H1 (cell line): Measurements from ENCODE around the gene ZNF622. TPM values are rescaled to one million over a fixed set of nuclear protein-coding genes. Genes with fewer than 3 reads are reported as not detected.

ENCODE experiments used
- CTCF ChIA-PET: fragments of 300-600 bp; sonication (Branson Sonifier 250); formaldehyde crosslinking; loops from one replicate; lab custom pipeline; 2021; ENCODE audit not compliant: partially characterized antibody; lab: Charles Lee
- POLR2A ChIA-PET: fragments of 300-600 bp; sonication (Branson Sonifier 250); formaldehyde crosslinking; loops from one replicate; lab custom pipeline; 2021; ENCODE audit warnings: inconsistent platforms; ENCODE audit not compliant: partially characterized antibody; lab: Charles Lee
- DNase-seq, 2 experiments: peaks; one replicate each; pipeline versions ENCODE4 v3.0.0 to v3.0.0-alpha.2; 2010 to 2022; ENCODE audit warnings: low spot score in 2 of 2, low read depth in 1 of 2, mixed read lengths in 1 of 2
- FAIRE-seq: peaks from 2 replicates; lab custom pipeline; 2011; peaks lifted over from hg19 to GRCh38; lab: Jason Lieb, UNC
- H2AFZ ChIP-seq: 2 replicates; pipeline ENCODE4 v1.8.1; 2012; ENCODE audit warnings: low read length, inconsistent platforms
- H2AK5ac ChIP-seq: 2 replicates; pipeline ENCODE4 v1.6.1; 2013; ENCODE audit warnings: low read depth, low read length
- H2BK120ac ChIP-seq: replicated peaks from 2 replicates; pipeline ENCODE3; 2013; ENCODE audit warnings: low read depth, low read length, inconsistent platforms
- H2BK12ac ChIP-seq: 2 replicates; pipeline ENCODE4 v1.6.1; 2013; ENCODE audit warnings: low read depth, low read length
- H2BK15ac ChIP-seq: 2 replicates; pipeline ENCODE4 v1.6.1; 2013; ENCODE audit warnings: low read length
- H2BK20ac ChIP-seq: 2 replicates; pipeline ENCODE4 v1.6.1; 2013; ENCODE audit warnings: low read length
- H2BK5ac ChIP-seq: 2 replicates; pipeline ENCODE4 v1.6.1; 2013; ENCODE audit warnings: low read depth, low read length
- H3K14ac ChIP-seq: 2 replicates; pipeline ENCODE4 v1.6.1; 2013; ENCODE audit warnings: inconsistent platforms; ENCODE audit not compliant: insufficient read length
- H3K18ac ChIP-seq: 2 replicates; pipeline ENCODE4 v1.6.1; 2013; ENCODE audit warnings: low read length; ENCODE audit errors: extremely low read depth
- H3K23ac ChIP-seq: 2 replicates; pipeline ENCODE4 v1.6.1; 2013; ENCODE audit warnings: inconsistent platforms; ENCODE audit not compliant: insufficient read length
- H3K23me2 ChIP-seq: 2 replicates; pipeline ENCODE4 v1.6.1; 2013; ENCODE audit warnings: low read depth, low read length
- H3K27ac ChIP-seq: 2 replicates; pipeline ENCODE4 v1.6.1; 2011; ENCODE audit warnings: low read depth, low read length, inconsistent platforms
- H3K27me3 ChIP-seq, 4 experiments: replicated peaks in 1 of 4; 1 replicate in 1 of 4; 2 replicates in 3 of 4; pipeline versions ENCODE4 v1.6.1 to v1.8.1; 2011 to 2013; ENCODE audit warnings: low read length in 3 of 4, mild to moderate bottlenecking in 3 of 4, inconsistent platforms in 2 of 4, mixed read lengths in 2 of 4, moderate library complexity in 1 of 4; ENCODE audit not compliant: control insufficient read depth in 3 of 4, insufficient read depth in 3 of 4; ENCODE audit errors: extremely low read depth in 1 of 4
- H3K36me3 ChIP-seq, 4 experiments: 2 replicates each; pipeline versions ENCODE4 v1.6.1 to v1.8.1; 2011 to 2013; ENCODE audit warnings: mild to moderate bottlenecking in 4 of 4, low read length in 3 of 4, moderate library complexity in 2 of 4, control low read depth in 1 of 4, inconsistent platforms in 1 of 4; ENCODE audit not compliant: insufficient read depth in 4 of 4, control insufficient read depth in 2 of 4
- H3K4ac ChIP-seq: replicated peaks from 2 replicates; pipeline ENCODE3; 2013; ENCODE audit warnings: low read length, low read depth, mixed read lengths, inconsistent platforms; ENCODE audit not compliant: insufficient read length
- H3K4me1 ChIP-seq, 4 experiments: replicated peaks in 1 of 4; 1 replicate in 1 of 4; 2 replicates in 3 of 4; pipeline versions ENCODE4 v1.6.1 to v1.8.1; 2011 to 2013; ENCODE audit warnings: low read length in 3 of 4, inconsistent platforms in 2 of 4, mixed read lengths in 1 of 4; ENCODE audit not compliant: insufficient read depth in 4 of 4, control insufficient read depth in 3 of 4
- H3K4me2 ChIP-seq, 2 experiments: 2 replicates each; pipeline versions ENCODE4 v1.6.1 to v1.8.1; 2011 to 2013; ENCODE audit warnings: low read depth in 2 of 2, low read length in 2 of 2, control low read depth in 1 of 2, inconsistent platforms in 1 of 2, mild to moderate bottlenecking in 1 of 2; ENCODE audit not compliant: insufficient read depth in 1 of 2
- H3K4me3 ChIP-seq, 4 experiments: fragments of 200-600, 300-600 bp in 1 of 4; sonication (generic), shearing (Covaris generic), sonication (Bioruptor Twin) in 1 of 4; 2 replicates each; pipeline versions ENCODE4 v1.5.1 to v1.8.1; 2011 to 2016; ENCODE audit warnings: low read length in 4 of 4, low read depth in 3 of 4, control low read depth in 2 of 4, inconsistent platforms in 2 of 4, mild to moderate bottlenecking in 2 of 4, mixed read lengths in 1 of 4, moderate library complexity in 1 of 4; ENCODE audit not compliant: insufficient read depth in 2 of 4; ENCODE audit errors: extremely low read depth in 1 of 4
- H3K56ac ChIP-seq: replicated peaks from 2 replicates; pipeline ENCODE3; 2013; ENCODE audit warnings: low read depth, mild to moderate bottlenecking, mixed read lengths, low read length, inconsistent platforms; ENCODE audit not compliant: insufficient read length
- H3K79me1 ChIP-seq: 2 replicates; pipeline ENCODE4 v1.6.1; 2013; ENCODE audit warnings: low read depth, low read length, control low read depth
- H3K79me2 ChIP-seq, 2 experiments: 2 replicates each; pipeline versions ENCODE4 v1.6.1 to v1.8.1; 2012 to 2013; ENCODE audit warnings: low read length in 2 of 2, mild to moderate bottlenecking in 2 of 2, inconsistent platforms in 1 of 2; ENCODE audit not compliant: insufficient read depth in 2 of 2, control insufficient read depth in 1 of 2
- H3K9ac ChIP-seq, 4 experiments: replicated peaks in 1 of 4; 1 replicate in 1 of 4; 2 replicates in 3 of 4; pipeline versions ENCODE4 v1.6.1 to v1.8.1; 2011 to 2013; ENCODE audit warnings: low read depth in 3 of 4, low read length in 3 of 4, control low read depth in 2 of 4, mild to moderate bottlenecking in 2 of 4, moderate library complexity in 2 of 4, inconsistent platforms in 1 of 4; ENCODE audit errors: extremely low read depth in 1 of 4
- H3K9me3 ChIP-seq, 2 experiments: 2 replicates each; pipeline versions ENCODE4 v1.6.1 to v1.8.1; 2012 to 2013; ENCODE audit warnings: mild to moderate bottlenecking in 2 of 2, moderate library complexity in 2 of 2, control low read depth in 1 of 2, inconsistent platforms in 1 of 2, low read depth in 1 of 2, low read length in 1 of 2, mixed read lengths in 1 of 2; ENCODE audit not compliant: insufficient read depth in 2 of 2
- H4K20me1 ChIP-seq, 2 experiments: replicated peaks in 1 of 2; 2 replicates each; pipeline versions ENCODE3 to v1.8.1; 2011 to 2013; ENCODE audit warnings: inconsistent platforms in 2 of 2, low read length in 2 of 2, mild to moderate bottlenecking in 1 of 2; ENCODE audit not compliant: insufficient read depth in 2 of 2, control insufficient read depth in 1 of 2
- H4K5ac ChIP-seq: 2 replicates; pipeline ENCODE4 v1.6.1; 2013; ENCODE audit warnings: low read length, low read depth, mixed read lengths, inconsistent platforms; ENCODE audit not compliant: insufficient read length
- H4K8ac ChIP-seq: 2 replicates; pipeline ENCODE4 v1.8.0; 2013; ENCODE audit warnings: mild to moderate bottlenecking, moderate library complexity, low read length, inconsistent platforms; ENCODE audit not compliant: insufficient read depth; ENCODE audit errors: extremely low read depth
- H4K91ac ChIP-seq: replicated peaks from 2 replicates; pipeline ENCODE3; 2013; ENCODE audit warnings: low read length, mixed read lengths, inconsistent platforms; ENCODE audit not compliant: insufficient read length
- ATF3 ChIP-seq: IDR thresholded peaks from 2 replicates; pipeline ENCODE4 v1.6.1; 2011; ENCODE audit warnings: low read depth, mild to moderate bottlenecking, low read length; ENCODE audit not compliant: insufficient read depth
- WGBS, 2 experiments: shearing (Covaris generic) in 1 of 2; methylation state at CpG; one replicate each; pipeline versions ENCODE4 v1.1.6 to v1.1.7; 2013 to 2015; ENCODE audit warnings: low lambda C conversion rate in 2 of 2, mixed read lengths in 2 of 2, inconsistent platforms in 1 of 2, low coverage in 1 of 2, missing lambda C conversion rate in 1 of 2; ENCODE audit not compliant: insufficient replicate concordance in 2 of 2, insufficient coverage in 1 of 2, insufficient read length in 1 of 2; ENCODE audit errors: extremely low coverage in 1 of 2, missing lambda C conversion rate in 1 of 2; 5-methylcytosine and 5-hydroxymethylcytosine counted together
- polyA plus RNA-seq, 7 experiments: library from polyadenylated mRNA; depleted of rRNA in 3 of 7; stranded (reverse) in 5 of 7; unstranded in 2 of 7; fragments of >200 nt in 5 of 7; fragments of 200-250 nt in 2 of 7; gene quantifications; 1 replicate in 5 of 7; 2 replicates in 1 of 7; 4 replicates in 1 of 7; pipeline versions ENCODE4 v1.2.1 to v1.2.3, GENCODE V29; 2011 to 2013; ENCODE audit warnings: missing spikeins in 2 of 7, mixed read lengths in 2 of 7
- total RNA-seq: library from RNA; stranded (reverse); fragmentation: NEBNext Ultra II Directional; extraction: Animal tissue kit (Norgen Biotek cat#: 25700); gene quantifications from 2 replicates; pipeline ENCODE4 v1.2.1, GENCODE V29; 2021

ZNF622 gene
- total and polyA plus RNA-seq, 2 of the 8 experiments (the other 6 are each of a cell fraction or from before 2014, with no cell fraction given) = 8.8 to 30.8 TPM

- Histone ChIP-seq H3K9me3 (no peaks in the 10 kb centered on the region), H3K4ac (no peak overlapping the region), H2BK120ac (no peak overlapping the region), H4K8ac (no peak overlapping the region), H3K56ac (no peak overlapping the region), H3K79me2 (no peaks in the 10 kb centered on the region), H3K79me1 (no peaks in the 10 kb centered on the region), H2BK20ac (no peak overlapping the region), H3K18ac (no peak overlapping the region), H2AFZ (no peak overlapping the region), H3K4me1 (no peaks in the 10 kb centered on the region), H3K14ac (no peak overlapping the region), H3K23ac (no peak overlapping the region), H4K91ac (no peak overlapping the region), H2BK12ac (no peak overlapping the region), H2BK15ac (no peak overlapping the region)
- POLR2A ChIA-PET = interaction anchor here (0.6 kb wide), 1 partner anchor 972 kb away, joined by 3 read pairs; no protein-coding TSS in a partner anchor
- WGBS, 2 experiments = 92% methylated on average over 6 of the region's 6 CpGs; no CpG with 5 or more reads in 1 of the 2 experiments
- FAIRE-seq = no peak
- no peak for TF ChIP-seq ATF3
- TF ChIP-seq, all 59 proteins: peak for 0
- Histone ChIP-seq H2AK5ac (no peak overlapping the region), H3K9ac (no peak overlapping the region), H2BK5ac (no peak overlapping the region), H4K20me1 (no peaks in the 10 kb centered on the region), H4K5ac (no peak overlapping the region), H3K4me3 (no peak overlapping the region), H3K23me2 (no peaks in the 10 kb centered on the region), H3K36me3 (no peaks in the 10 kb centered on the region), H3K27me3 (no peaks in the 10 kb centered on the region), H3K4me2 (no peak overlapping the region), H3K27ac (no peak overlapping the region)
- no peak for DNase-seq
- CTCF ChIA-PET = interaction anchor here (1.3 to 2.5 kb wide), 2 partner anchors 9 to 25 kb away, joined by 3 to 5 read pairs; no protein-coding TSS in a partner anchor
Measured at GRCh38 chr5:16480821-16481538, 15.4 kb upstream of the ZNF622 start.
